H1 (cell line): ENCODE measurements around the gene PDK3. TPM values are rescaled to one million over a fixed set of nuclear protein-coding genes. Genes with fewer than 3 reads are reported as not detected.

Experiments used
- CTCF ChIA-PET: fragments of 300-600 bp; sonication (Branson Sonifier 250); formaldehyde crosslinking; loops from one replicate; lab custom pipeline; 2021; ENCODE audit not compliant: partially characterized antibody; lab: Charles Lee
- POLR2A ChIA-PET: fragments of 300-600 bp; sonication (Branson Sonifier 250); formaldehyde crosslinking; loops from one replicate; lab custom pipeline; 2021; ENCODE audit warnings: inconsistent platforms; ENCODE audit not compliant: partially characterized antibody; lab: Charles Lee
- DNase-seq, 2 experiments: peaks; one replicate each; pipeline versions ENCODE4 v3.0.0 to v3.0.0-alpha.2; 2010 to 2022; ENCODE audit warnings: low spot score in 2 of 2, low read depth in 1 of 2, mixed read lengths in 1 of 2
- FAIRE-seq: peaks from 2 replicates; lab custom pipeline; 2011; peaks lifted over from hg19 to GRCh38; lab: Jason Lieb, UNC
- H2AFZ ChIP-seq: 2 replicates; pipeline ENCODE4 v1.8.1; 2012; ENCODE audit warnings: low read length, inconsistent platforms
- H2AK5ac ChIP-seq: 2 replicates; pipeline ENCODE4 v1.6.1; 2013; ENCODE audit warnings: low read depth, low read length
- H2BK120ac ChIP-seq: replicated peaks from 2 replicates; pipeline ENCODE3; 2013; ENCODE audit warnings: low read depth, low read length, inconsistent platforms
- H2BK12ac ChIP-seq: 2 replicates; pipeline ENCODE4 v1.6.1; 2013; ENCODE audit warnings: low read depth, low read length
- H2BK15ac ChIP-seq: 2 replicates; pipeline ENCODE4 v1.6.1; 2013; ENCODE audit warnings: low read length
- H2BK20ac ChIP-seq: 2 replicates; pipeline ENCODE4 v1.6.1; 2013; ENCODE audit warnings: low read length
- H2BK5ac ChIP-seq: 2 replicates; pipeline ENCODE4 v1.6.1; 2013; ENCODE audit warnings: low read depth, low read length
- H3K14ac ChIP-seq: 2 replicates; pipeline ENCODE4 v1.6.1; 2013; ENCODE audit warnings: inconsistent platforms; ENCODE audit not compliant: insufficient read length
- H3K18ac ChIP-seq: 2 replicates; pipeline ENCODE4 v1.6.1; 2013; ENCODE audit warnings: low read length; ENCODE audit errors: extremely low read depth
- H3K23ac ChIP-seq: 2 replicates; pipeline ENCODE4 v1.6.1; 2013; ENCODE audit warnings: inconsistent platforms; ENCODE audit not compliant: insufficient read length
- H3K23me2 ChIP-seq: 2 replicates; pipeline ENCODE4 v1.6.1; 2013; ENCODE audit warnings: low read depth, low read length
- H3K27ac ChIP-seq: 2 replicates; pipeline ENCODE4 v1.6.1; 2011; ENCODE audit warnings: low read depth, low read length, inconsistent platforms
- H3K27me3 ChIP-seq, 4 experiments: replicated peaks in 1 of 4; 1 replicate in 1 of 4; 2 replicates in 3 of 4; pipeline versions ENCODE4 v1.6.1 to v1.8.1; 2011 to 2013; ENCODE audit warnings: low read length in 3 of 4, mild to moderate bottlenecking in 3 of 4, inconsistent platforms in 2 of 4, mixed read lengths in 2 of 4, moderate library complexity in 1 of 4; ENCODE audit not compliant: control insufficient read depth in 3 of 4, insufficient read depth in 3 of 4; ENCODE audit errors: extremely low read depth in 1 of 4
- H3K36me3 ChIP-seq, 4 experiments: 2 replicates each; pipeline versions ENCODE4 v1.6.1 to v1.8.1; 2011 to 2013; ENCODE audit warnings: mild to moderate bottlenecking in 4 of 4, low read length in 3 of 4, moderate library complexity in 2 of 4, control low read depth in 1 of 4, inconsistent platforms in 1 of 4; ENCODE audit not compliant: insufficient read depth in 4 of 4, control insufficient read depth in 2 of 4
- H3K4ac ChIP-seq: replicated peaks from 2 replicates; pipeline ENCODE3; 2013; ENCODE audit warnings: low read length, low read depth, mixed read lengths, inconsistent platforms; ENCODE audit not compliant: insufficient read length
- H3K4me1 ChIP-seq, 4 experiments: replicated peaks in 1 of 4; 1 replicate in 1 of 4; 2 replicates in 3 of 4; pipeline versions ENCODE4 v1.6.1 to v1.8.1; 2011 to 2013; ENCODE audit warnings: low read length in 3 of 4, inconsistent platforms in 2 of 4, mixed read lengths in 1 of 4; ENCODE audit not compliant: insufficient read depth in 4 of 4, control insufficient read depth in 3 of 4
- H3K4me2 ChIP-seq, 2 experiments: 2 replicates each; pipeline versions ENCODE4 v1.6.1 to v1.8.1; 2011 to 2013; ENCODE audit warnings: low read depth in 2 of 2, low read length in 2 of 2, control low read depth in 1 of 2, inconsistent platforms in 1 of 2, mild to moderate bottlenecking in 1 of 2; ENCODE audit not compliant: insufficient read depth in 1 of 2
- H3K4me3 ChIP-seq, 4 experiments: fragments of 200-600, 300-600 bp in 1 of 4; sonication (generic), shearing (Covaris generic), sonication (Bioruptor Twin) in 1 of 4; 2 replicates each; pipeline versions ENCODE4 v1.5.1 to v1.8.1; 2011 to 2016; ENCODE audit warnings: low read length in 4 of 4, low read depth in 3 of 4, control low read depth in 2 of 4, inconsistent platforms in 2 of 4, mild to moderate bottlenecking in 2 of 4, mixed read lengths in 1 of 4, moderate library complexity in 1 of 4; ENCODE audit not compliant: insufficient read depth in 2 of 4; ENCODE audit errors: extremely low read depth in 1 of 4
- H3K56ac ChIP-seq: replicated peaks from 2 replicates; pipeline ENCODE3; 2013; ENCODE audit warnings: low read depth, mild to moderate bottlenecking, mixed read lengths, low read length, inconsistent platforms; ENCODE audit not compliant: insufficient read length
- H3K79me1 ChIP-seq: 2 replicates; pipeline ENCODE4 v1.6.1; 2013; ENCODE audit warnings: low read depth, low read length, control low read depth
- H3K79me2 ChIP-seq, 2 experiments: 2 replicates each; pipeline versions ENCODE4 v1.6.1 to v1.8.1; 2012 to 2013; ENCODE audit warnings: low read length in 2 of 2, mild to moderate bottlenecking in 2 of 2, inconsistent platforms in 1 of 2; ENCODE audit not compliant: insufficient read depth in 2 of 2, control insufficient read depth in 1 of 2
- H3K9ac ChIP-seq, 4 experiments: replicated peaks in 1 of 4; 1 replicate in 1 of 4; 2 replicates in 3 of 4; pipeline versions ENCODE4 v1.6.1 to v1.8.1; 2011 to 2013; ENCODE audit warnings: low read depth in 3 of 4, low read length in 3 of 4, control low read depth in 2 of 4, mild to moderate bottlenecking in 2 of 4, moderate library complexity in 2 of 4, inconsistent platforms in 1 of 4; ENCODE audit errors: extremely low read depth in 1 of 4
- H3K9me3 ChIP-seq, 2 experiments: 2 replicates each; pipeline versions ENCODE4 v1.6.1 to v1.8.1; 2012 to 2013; ENCODE audit warnings: mild to moderate bottlenecking in 2 of 2, moderate library complexity in 2 of 2, control low read depth in 1 of 2, inconsistent platforms in 1 of 2, low read depth in 1 of 2, low read length in 1 of 2, mixed read lengths in 1 of 2; ENCODE audit not compliant: insufficient read depth in 2 of 2
- H4K20me1 ChIP-seq, 2 experiments: replicated peaks in 1 of 2; 2 replicates each; pipeline versions ENCODE3 to v1.8.1; 2011 to 2013; ENCODE audit warnings: inconsistent platforms in 2 of 2, low read length in 2 of 2, mild to moderate bottlenecking in 1 of 2; ENCODE audit not compliant: insufficient read depth in 2 of 2, control insufficient read depth in 1 of 2
- H4K5ac ChIP-seq: 2 replicates; pipeline ENCODE4 v1.6.1; 2013; ENCODE audit warnings: low read length, low read depth, mixed read lengths, inconsistent platforms; ENCODE audit not compliant: insufficient read length
- H4K8ac ChIP-seq: 2 replicates; pipeline ENCODE4 v1.8.0; 2013; ENCODE audit warnings: mild to moderate bottlenecking, moderate library complexity, low read length, inconsistent platforms; ENCODE audit not compliant: insufficient read depth; ENCODE audit errors: extremely low read depth
- H4K91ac ChIP-seq: replicated peaks from 2 replicates; pipeline ENCODE3; 2013; ENCODE audit warnings: low read length, mixed read lengths, inconsistent platforms; ENCODE audit not compliant: insufficient read length
- BRCA1 ChIP-seq: IDR thresholded peaks from 2 replicates; pipeline ENCODE4 v1.6.1; 2012; ENCODE audit warnings: low read depth, low read length, improper control_type of control experiment
- GTF2F1 ChIP-seq: IDR thresholded peaks from 2 replicates; pipeline ENCODE4 v1.6.1; 2012; ENCODE audit warnings: low read depth, low read length, improper control_type of control experiment, borderline replicate concordance
- MAFK ChIP-seq: IDR thresholded peaks from 2 replicates; pipeline ENCODE4 v1.6.1; 2012; ENCODE audit warnings: low read depth, mild to moderate bottlenecking, improper control_type of control experiment, low read length
- SP1 ChIP-seq: IDR thresholded peaks from 2 replicates; pipeline ENCODE4 v1.6.1; 2011; ENCODE audit warnings: low read depth, low read length
- WGBS, 2 experiments: shearing (Covaris generic) in 1 of 2; methylation state at CpG; one replicate each; pipeline versions ENCODE4 v1.1.6 to v1.1.7; 2013 to 2015; ENCODE audit warnings: low lambda C conversion rate in 2 of 2, mixed read lengths in 2 of 2, inconsistent platforms in 1 of 2, low coverage in 1 of 2, missing lambda C conversion rate in 1 of 2; ENCODE audit not compliant: insufficient replicate concordance in 2 of 2, insufficient coverage in 1 of 2, insufficient read length in 1 of 2; ENCODE audit errors: extremely low coverage in 1 of 2, missing lambda C conversion rate in 1 of 2; 5-methylcytosine and 5-hydroxymethylcytosine counted together
- polyA plus RNA-seq, 7 experiments: library from polyadenylated mRNA; depleted of rRNA in 3 of 7; stranded (reverse) in 5 of 7; unstranded in 2 of 7; fragments of >200 nt in 5 of 7; fragments of 200-250 nt in 2 of 7; gene quantifications; 1 replicate in 5 of 7; 2 replicates in 1 of 7; 4 replicates in 1 of 7; pipeline versions ENCODE4 v1.2.1 to v1.2.3, GENCODE V29; 2011 to 2013; ENCODE audit warnings: missing spikeins in 2 of 7, mixed read lengths in 2 of 7
- total RNA-seq: library from RNA; stranded (reverse); fragmentation: NEBNext Ultra II Directional; extraction: Animal tissue kit (Norgen Biotek cat#: 25700); gene quantifications from 2 replicates; pipeline ENCODE4 v1.2.1, GENCODE V29; 2021

Gene PDK3
- total and polyA plus RNA-seq, 2 of the 8 experiments (the other 6 are each of a cell fraction or from before 2014, with no cell fraction given) = 22.5 to 25.5 TPM

GRCh38 chrX:24526616-24527015, 61.5 kb downstream of the PDK3 start:
- TF ChIP-seq GTF2F1 = no peak
- no peak for TF ChIP-seq BRCA1
- TF ChIP-seq MAFK = no peak
- 0 out of 2 replicates have a peak, but pooled peaks have one; percentile 21 for TF ChIP-seq SP1
- no peak for DNase-seq

More at GRCh38 chrX:24526616-24527015, 61.5 kb downstream of the PDK3 start:
- peak overlapping the region in 1 of 2 experiments; percentile 52; a peak in 2 of 4 replicates for H3K4me2 ChIP-seq
- FAIRE-seq = peak; percentile 71
- H4K8ac ChIP-seq = no peak overlapping the region
- H3K4me1 ChIP-seq = peaks cover 0 to 14% (median 7%) of the 10 kb centered on the region in 4 experiments; a peak in 4 of 7 replicates
- no peaks in the 10 kb centered on the region for H3K79me1 ChIP-seq
- H3K18ac ChIP-seq = no peak overlapping the region; the same call in 1 of the 2 replicates
- H3K56ac ChIP-seq = no peak overlapping the region
- H3K27me3 ChIP-seq = no peaks in the 10 kb centered on the region
- no peak overlapping the region for H4K5ac ChIP-seq
- H3K4ac ChIP-seq = no peak overlapping the region
- ChIA-PET POLR2A (no interaction called here), CTCF (interaction anchor here (0.5 to 1.4 kb wide), 4 partner anchors 28 to 275 kb away, joined by 3 to 4 read pairs (median 3); no protein-coding TSS in a partner anchor)
- H2BK120ac ChIP-seq = no peak overlapping the region
- no peaks in the 10 kb centered on the region for H3K23me2 ChIP-seq
- no peak overlapping the region for H2AK5ac ChIP-seq
- no peak overlapping the region for H2BK12ac ChIP-seq
- no peak overlapping the region for H3K14ac ChIP-seq
- no peak overlapping the region for H2BK15ac ChIP-seq
- H3K27ac ChIP-seq = no peak overlapping the region
- H3K4me3 ChIP-seq = peak overlapping the region in 1 of 4 experiments; percentile 12; a peak in 1 of 8 replicates
- no peak overlapping the region for H3K9ac ChIP-seq
- no peak overlapping the region for H2BK20ac ChIP-seq
- no peak overlapping the region for H2AFZ ChIP-seq
- no peak overlapping the region for H2BK5ac ChIP-seq
- H4K91ac ChIP-seq = no peak overlapping the region
- no peaks in the 10 kb centered on the region for H4K20me1 ChIP-seq
- H3K9me3 ChIP-seq = no peaks in the 10 kb centered on the region
- no peaks in the 10 kb centered on the region for H3K79me2 ChIP-seq
- WGBS, 2 experiments = 22% methylated on average over 2 of the region's 2 CpGs; no CpG with 5 or more reads in 1 of the 2 experiments
- H3K36me3 ChIP-seq = peaks cover 0 to 5% (median 0%) of the 10 kb centered on the region in 4 experiments; a peak in 1 of 8 replicates
- H3K23ac ChIP-seq = no peak overlapping the region
